Kidney capillary endothelial cell (primary cell): ENCODE data around the gene NAP1L3.

Experiments used
- DNase-seq: peaks from one replicate; pipeline ENCODE4 v3.0.0-alpha.2; 2018; ENCODE audit warnings: low spot score

NAP1L3 gene, protein sequence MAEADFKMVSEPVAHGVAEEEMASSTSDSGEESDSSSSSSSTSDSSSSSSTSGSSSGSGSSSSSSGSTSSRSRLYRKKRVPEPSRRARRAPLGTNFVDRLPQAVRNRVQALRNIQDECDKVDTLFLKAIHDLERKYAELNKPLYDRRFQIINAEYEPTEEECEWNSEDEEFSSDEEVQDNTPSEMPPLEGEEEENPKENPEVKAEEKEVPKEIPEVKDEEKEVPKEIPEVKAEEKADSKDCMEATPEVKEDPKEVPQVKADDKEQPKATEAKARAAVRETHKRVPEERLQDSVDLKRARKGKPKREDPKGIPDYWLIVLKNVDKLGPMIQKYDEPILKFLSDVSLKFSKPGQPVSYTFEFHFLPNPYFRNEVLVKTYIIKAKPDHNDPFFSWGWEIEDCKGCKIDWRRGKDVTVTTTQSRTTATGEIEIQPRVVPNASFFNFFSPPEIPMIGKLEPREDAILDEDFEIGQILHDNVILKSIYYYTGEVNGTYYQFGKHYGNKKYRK

DNA sequence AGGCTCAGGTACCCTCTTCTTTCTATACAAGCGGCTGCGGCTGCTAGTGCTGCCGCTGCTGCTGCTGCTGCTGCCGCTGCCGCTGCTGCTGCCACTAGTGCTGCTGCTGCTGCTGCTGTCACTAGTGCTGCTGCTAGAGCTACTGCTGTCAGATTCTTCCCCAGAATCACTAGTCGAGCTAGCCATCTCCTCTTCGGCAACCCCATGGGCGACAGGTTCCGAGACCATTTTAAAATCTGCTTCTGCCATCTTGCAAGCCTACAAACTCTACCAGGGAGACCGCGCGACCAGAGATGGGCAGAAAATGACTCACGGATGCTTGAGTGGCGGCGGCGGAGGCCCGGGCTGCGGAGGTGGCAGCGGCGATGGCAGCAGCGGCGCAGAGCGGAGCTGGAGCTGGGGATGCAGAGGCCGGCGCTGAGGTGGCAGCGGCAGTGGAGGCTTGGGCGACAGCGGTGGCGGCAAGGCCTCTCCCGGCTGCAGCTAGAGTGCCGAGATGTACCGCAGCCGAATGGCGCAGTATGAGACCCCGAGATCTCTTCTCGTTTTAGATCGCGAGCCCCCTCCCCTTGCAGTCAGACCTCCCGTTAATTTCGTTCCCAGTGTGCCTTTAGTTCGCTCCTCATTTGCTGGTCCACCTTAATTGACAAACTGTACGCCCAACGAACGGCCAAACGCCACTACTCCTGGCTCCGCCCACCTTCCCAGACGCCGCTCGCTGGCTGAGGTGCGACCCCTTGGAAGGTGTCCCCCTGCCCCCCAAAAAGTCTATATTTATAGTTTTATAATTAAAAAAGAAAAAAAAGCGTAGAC, at the start of gene NAP1L3:
NAP1L3 (minus strand) TSS at position 523 of the 813 bp plus-strand sequence; CDS start at position 249, 274 bp downstream.
- DNase-seq = peak; percentile 46

DNA sequence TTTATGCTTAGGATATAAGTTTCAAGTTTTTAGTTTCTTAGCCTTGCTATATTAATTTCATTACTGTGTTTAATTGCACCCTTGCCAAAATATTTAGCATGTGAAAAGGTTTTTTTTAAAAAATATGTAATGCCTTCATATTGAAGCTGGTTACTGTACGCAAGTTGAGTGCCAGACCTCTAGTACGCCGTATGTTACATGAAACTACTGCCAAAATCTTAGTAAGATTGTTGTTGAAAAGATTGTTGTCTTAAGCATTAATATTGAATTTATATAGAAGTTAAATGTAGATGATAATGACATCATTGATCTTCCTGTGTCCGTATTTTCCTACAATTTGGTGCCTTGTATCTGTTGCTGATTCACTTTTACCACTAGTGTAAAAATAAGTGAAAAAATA, 37.7 kb upstream of the NAP1L3 start:
- no peak for DNase-seq

DNA sequence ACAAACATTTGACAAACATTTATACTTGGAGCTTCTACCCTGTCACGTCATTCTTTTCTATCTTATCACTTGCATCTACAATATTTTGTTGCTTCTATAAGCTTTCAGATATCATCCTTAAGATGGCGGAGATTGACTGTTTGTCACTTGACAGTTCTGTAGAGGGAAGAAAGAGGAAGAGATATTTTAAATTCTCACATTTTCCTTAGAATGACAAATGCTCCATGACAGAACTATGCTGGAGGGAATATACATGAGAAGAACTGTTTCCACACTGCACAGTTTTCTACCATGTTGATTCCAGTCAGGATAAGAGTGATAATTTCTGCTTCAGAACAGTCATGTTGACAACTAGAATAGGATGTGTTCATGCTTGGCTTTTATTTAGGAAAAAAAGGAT, 30.3 kb upstream of the NAP1L3 start:
- DNase-seq = no peak

DNA sequence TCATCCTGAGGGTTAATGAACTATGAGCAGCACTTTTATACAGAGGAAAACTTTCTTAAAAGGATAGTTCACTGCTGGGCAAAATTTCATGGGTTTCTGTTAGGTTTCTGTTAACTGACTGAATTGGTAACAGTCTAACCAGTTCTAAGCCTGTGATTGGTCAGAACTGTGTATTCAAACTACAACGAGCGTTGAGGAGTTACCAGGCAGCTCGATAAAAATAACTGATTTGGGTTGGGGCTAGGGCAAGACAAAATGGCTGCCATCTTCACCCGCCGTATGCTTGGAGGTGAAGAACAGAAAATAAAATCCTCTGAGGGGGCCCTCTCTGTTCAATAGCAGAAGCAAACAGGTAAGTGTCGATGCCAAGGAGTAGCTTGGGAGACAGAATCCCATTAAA, 22.6 kb upstream of the NAP1L3 start:
- DNase-seq = no peak

DNA sequence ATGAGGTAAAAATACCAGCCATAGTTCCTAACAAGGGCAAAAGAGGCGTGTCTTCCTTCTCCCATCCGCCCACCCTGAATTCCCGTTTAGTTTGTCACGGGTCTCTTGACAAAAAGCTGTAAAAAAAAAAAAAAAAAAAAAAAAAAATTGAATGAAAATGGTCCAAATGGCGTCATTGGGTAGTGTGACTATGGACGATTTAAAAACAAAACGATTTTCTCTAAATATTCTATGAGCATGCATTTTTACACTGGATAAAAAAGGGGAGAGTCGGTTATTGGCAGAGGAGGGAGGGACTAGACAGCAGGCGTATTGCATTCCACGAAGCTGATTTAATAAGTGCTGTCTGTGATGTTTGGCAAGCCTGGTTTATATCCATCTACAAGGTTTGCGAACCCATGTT, 492 bp upstream of the NAP1L3 start, which contains the start of gene FAM133A:
FAM133A (plus strand) TSS at position 338 of the 403 bp plus-strand sequence. CDS start 35,214 bp downstream, outside the sequence.
- no peak for DNase-seq

DNA sequence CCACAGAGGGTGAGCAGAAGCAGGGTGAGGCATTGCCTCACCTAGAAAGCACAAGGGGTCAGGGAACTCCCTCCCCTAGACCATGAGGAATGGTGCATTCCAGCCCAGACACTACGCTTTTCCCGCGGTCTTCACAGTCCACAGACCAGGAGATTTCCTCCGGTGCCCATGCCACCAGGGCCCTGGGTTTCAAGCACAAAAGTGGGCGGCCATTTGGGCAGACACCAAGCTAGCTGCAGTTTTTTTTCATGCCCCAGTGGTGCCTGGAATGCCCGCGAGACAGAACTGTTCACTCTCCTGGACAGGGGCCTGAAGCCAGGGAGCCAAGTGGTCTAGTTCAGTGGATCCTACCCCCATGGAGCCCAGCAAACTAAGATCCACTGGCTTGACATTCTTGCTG, 12.8 kb downstream of the NAP1L3 start:
- no peak for DNase-seq

DNA sequence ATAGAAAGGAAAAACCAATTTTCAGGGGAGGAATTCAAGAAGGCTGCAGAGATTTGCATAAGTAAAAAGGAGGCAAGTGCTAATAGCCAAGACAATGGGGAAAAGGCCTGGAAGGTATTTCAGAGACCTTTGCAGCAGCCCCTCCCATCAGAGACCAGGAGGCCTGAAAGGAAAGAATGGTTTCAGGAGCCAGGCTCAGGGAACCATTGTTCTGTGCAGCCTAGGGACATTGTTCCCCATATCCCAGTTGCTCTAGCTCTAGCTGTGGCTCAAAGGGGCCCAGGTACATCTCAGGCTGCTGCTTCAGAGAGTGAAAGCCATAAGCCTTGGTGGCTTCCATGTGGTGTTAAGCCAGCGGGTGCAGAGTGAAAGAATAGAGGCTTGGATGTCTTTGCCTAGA, 24.0 kb downstream of the NAP1L3 start:
- no peak for DNase-seq

DNA sequence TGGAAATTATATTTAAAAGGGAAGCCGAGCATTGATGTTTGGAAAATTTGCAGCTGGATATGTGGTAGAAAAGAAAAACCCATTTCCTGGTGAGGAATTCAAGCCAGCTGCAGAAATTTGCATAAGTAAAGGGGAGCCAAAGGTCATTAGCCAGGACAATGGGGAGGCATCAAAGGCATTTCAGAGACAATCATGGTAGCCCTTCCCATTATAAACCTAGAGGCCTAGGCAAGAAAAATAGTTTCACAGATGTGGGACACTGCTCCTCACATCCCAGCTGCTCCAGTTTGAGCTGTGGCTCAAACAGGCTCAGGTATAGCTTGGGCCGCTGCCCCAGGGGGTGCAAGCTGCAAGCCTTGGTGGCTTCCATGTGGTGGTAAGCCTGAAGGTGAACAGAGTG, 35.8 kb downstream of the NAP1L3 start:
- DNase-seq = no peak
